Prostate gland (tissue), 2 donors: ENCODE measurements around the gene UBFD1.

Experiments
- CTCF ChIP-seq, 4 experiments: fragments of 200-600 bp in 2 of 4; fragments of 450-650 bp in 2 of 4; sonication (generic) in 2 of 4; IDR thresholded peaks; 1 replicate in 3 of 4; 2 replicates in 1 of 4; pipeline ENCODE4 v1.5.1; 2016 to 2019; ENCODE audit warnings: antibody characterized with exemption in 4 of 4, mild to moderate bottlenecking in 2 of 4, moderate library complexity in 2 of 4
- POLR2A ChIP-seq: fragments of 450-650 bp; IDR thresholded peaks from one replicate; pipeline ENCODE4 v1.6.1; 2016; ENCODE audit warnings: antibody characterized with exemption, mild to moderate bottlenecking

DNA sequence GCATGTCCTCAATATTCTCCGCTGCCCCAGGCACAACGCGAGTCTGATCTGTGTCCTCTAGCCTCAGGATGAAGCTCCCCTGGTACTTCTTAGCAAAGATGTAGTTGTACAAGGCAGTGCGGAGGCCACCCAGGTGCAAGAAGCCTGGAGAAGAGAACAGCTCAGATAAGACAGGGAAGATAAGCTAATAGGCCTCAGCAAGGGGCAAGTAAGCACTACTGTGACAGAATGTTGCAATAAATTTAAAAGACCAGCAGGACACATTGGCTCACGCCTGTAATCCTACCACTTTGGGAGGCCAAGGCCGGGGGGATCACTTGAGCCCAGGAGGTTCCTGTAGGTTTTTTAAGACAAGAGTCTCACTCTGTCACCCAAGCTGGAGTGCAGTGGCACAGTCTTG, 5.4 kb upstream of the UBFD1 start:
- TF ChIP-seq CTCF (IDR thresholded peaks at IDR 0.05) (no peak), POLR2A (no peak)
